ENCODE results near the gene FAM83D. TPM values are rescaled to one million over a fixed set of nuclear protein-coding genes. Genes with fewer than 3 reads are reported as not detected.

FAM83D gene
- total RNA-seq, 2 experiments from 2014 or later: 1.8 to 1.9 TPM

DNA sequence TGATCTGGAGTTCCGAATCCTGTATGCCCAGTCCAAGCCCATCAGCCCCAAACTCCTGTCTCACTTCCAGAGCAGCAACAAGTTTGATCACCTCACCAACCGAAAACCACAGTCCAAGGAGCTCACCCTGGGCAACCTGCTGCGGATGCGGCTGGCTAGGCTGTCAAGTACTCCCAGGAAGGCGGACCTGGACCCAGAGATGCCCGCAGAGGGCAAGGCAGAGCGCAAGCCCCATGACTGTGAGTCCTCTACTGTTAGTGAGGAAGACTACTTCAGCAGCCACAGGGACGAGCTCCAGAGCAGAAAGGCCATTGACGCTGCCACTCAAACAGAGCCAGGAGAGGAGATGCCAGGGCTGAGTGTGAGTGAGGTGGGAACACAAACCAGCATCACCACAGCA, 25.4 kb downstream of the FAM83D start:
- intact Hi-C loops (cut with DNase I, micrococcal nuclease): no loop called here
- TF ChIP-seq, protein P1, sequence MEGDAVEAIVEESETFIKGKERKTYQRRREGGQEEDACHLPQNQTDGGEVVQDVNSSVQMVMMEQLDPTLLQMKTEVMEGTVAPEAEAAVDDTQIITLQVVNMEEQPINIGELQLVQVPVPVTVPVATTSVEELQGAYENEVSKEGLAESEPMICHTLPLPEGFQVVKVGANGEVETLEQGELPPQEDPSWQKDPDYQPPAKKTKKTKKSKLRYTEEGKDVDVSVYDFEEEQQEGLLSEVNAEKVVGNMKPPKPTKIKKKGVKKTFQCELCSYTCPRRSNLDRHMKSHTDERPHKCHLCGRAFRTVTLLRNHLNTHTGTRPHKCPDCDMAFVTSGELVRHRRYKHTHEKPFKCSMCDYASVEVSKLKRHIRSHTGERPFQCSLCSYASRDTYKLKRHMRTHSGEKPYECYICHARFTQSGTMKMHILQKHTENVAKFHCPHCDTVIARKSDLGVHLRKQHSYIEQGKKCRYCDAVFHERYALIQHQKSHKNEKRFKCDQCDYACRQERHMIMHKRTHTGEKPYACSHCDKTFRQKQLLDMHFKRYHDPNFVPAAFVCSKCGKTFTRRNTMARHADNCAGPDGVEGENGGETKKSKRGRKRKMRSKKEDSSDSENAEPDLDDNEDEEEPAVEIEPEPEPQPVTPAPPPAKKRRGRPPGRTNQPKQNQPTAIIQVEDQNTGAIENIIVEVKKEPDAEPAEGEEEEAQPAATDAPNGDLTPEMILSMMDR (IDR thresholded peaks at IDR 0.05): no peak
- H3K27ac Mint-ChIP-seq: no peak overlapping the region
- Histone ChIP-seq H3K36me3 (ENCODE audit: insufficient read depth, low read length) (peaks cover 3% of the 10 kb centered on the region), H3K4me3 (ENCODE audit: low read length) (no peak overlapping the region), H3K27ac (ENCODE audit: low read depth in 1 of 2, low read length in 2 of 2) (no peak overlapping the region), H3K9me3 (ENCODE audit: control insufficient read depth in 1 of 2, insufficient read depth in 1 of 2, low read length in 2 of 2) (no peaks in the 10 kb centered on the region), H3K4me1 (ENCODE audit: insufficient read depth, low read length) (no peaks in the 10 kb centered on the region), H3K27me3 (ENCODE audit: control insufficient read depth in 1 of 2, insufficient read depth in 2 of 2, low read length in 2 of 2) (no peaks in the 10 kb centered on the region)
- no peaks in the 10 kb centered on the region for H3K9me3 Mint-ChIP-seq
- CTCF ChIA-PET: no interaction called here
- H3K4me3 Mint-ChIP-seq: no peak overlapping the region
- POLR2A ChIA-PET: no interaction called here
- H3K27me3 Mint-ChIP-seq: no peaks in the 10 kb centered on the region
- H3K4me1 Mint-ChIP-seq (ENCODE audit: low read depth): no peaks in the 10 kb centered on the region
- DNase-seq: no peak
- H3K36me3 Mint-ChIP-seq (ENCODE audit: low read depth): no peaks in the 10 kb centered on the region
- no peak for ATAC-seq (ENCODE audit: poor library complexity)

DNA sequence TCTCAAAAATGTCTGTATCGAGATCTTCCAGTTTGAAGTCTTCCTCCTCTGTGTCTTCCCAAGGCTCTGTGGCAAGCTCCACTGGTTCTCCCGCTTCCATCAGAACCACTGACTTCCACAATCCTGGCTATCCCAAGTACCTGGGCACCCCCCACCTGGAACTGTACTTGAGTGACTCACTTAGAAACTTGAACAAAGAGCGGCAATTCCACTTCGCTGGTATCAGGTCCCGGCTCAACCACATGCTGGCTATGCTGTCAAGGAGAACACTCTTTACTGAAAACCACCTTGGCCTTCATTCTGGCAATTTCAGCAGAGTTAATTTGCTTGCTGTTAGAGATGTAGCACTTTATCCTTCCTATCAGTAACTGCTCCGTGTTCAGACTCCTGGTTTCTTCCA, 25.9 kb downstream of the FAM83D start:
- no peaks in the 10 kb centered on the region for H3K36me3 Mint-ChIP-seq (ENCODE audit: low read depth)
- Histone ChIP-seq H3K27me3 (ENCODE audit: control insufficient read depth in 1 of 2, insufficient read depth in 2 of 2, low read length in 2 of 2) (no peaks in the 10 kb centered on the region), H3K4me3 (ENCODE audit: low read length) (no peak overlapping the region), H3K4me1 (ENCODE audit: insufficient read depth, low read length) (no peaks in the 10 kb centered on the region), H3K36me3 (ENCODE audit: insufficient read depth, low read length) (peaks cover 3% of the 10 kb centered on the region), H3K9me3 (ENCODE audit: control insufficient read depth in 1 of 2, insufficient read depth in 1 of 2, low read length in 2 of 2) (no peaks in the 10 kb centered on the region), H3K27ac (ENCODE audit: low read depth in 1 of 2, low read length in 2 of 2) (no peak overlapping the region)
- no peaks in the 10 kb centered on the region for H3K27me3 Mint-ChIP-seq
- no peaks in the 10 kb centered on the region for H3K4me1 Mint-ChIP-seq (ENCODE audit: low read depth)
- H3K9me3 Mint-ChIP-seq: no peaks in the 10 kb centered on the region
- ChIA-PET CTCF (no interaction called here), POLR2A (no interaction called here)
- H3K4me3 Mint-ChIP-seq: no peak overlapping the region
- no peak overlapping the region for H3K27ac Mint-ChIP-seq
- DNase-seq (no peak), ATAC-seq (ENCODE audit: poor library complexity) (no peak)
- intact Hi-C loops (cut with DNase I, micrococcal nuclease): no loop called here
- TF ChIP-seq, protein P1 (IDR thresholded peaks at IDR 0.05): no peak

DNA sequence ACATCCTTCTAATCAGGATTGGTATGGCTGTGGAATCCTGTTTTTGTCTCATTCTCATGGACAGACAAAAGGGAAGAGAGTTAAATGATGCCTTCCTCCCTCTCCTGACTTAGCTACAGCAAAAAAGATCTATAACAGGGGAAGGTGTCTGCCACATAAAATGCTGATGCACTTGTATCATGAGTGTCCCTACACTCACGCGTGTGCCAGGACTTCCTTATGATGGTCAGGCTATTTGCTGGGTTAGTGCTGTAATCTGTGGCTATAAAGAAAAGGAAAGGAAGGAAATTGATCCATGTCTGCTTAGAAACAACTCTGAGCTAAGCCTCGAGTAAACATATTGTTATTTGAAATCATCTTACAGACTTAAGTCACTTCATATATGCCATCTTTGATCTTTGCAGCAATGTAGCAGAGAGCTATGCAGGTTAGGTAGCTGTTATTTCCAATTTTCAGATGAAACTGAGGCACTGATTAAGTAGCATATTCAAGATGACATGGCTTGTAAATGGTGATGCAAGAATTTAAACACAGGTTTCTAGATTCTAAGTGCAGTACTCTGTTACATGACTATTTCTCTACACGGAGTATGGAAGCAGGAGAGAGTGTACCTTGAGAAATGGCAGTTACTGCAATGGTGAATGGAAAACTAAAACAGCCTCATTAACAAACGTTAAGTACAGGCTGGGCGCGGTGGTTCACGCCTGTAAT, 27.6 kb downstream of the FAM83D start:
- H3K27me3 Mint-ChIP-seq: no peaks in the 10 kb centered on the region
- no peaks in the 10 kb centered on the region for H3K36me3 Mint-ChIP-seq (ENCODE audit: low read depth)
- no peak for DNase-seq
- no peak overlapping the region for H3K27ac Mint-ChIP-seq
- POLR2A ChIA-PET: no interaction called here
- no peak overlapping the region for H3K27ac ChIP-seq (ENCODE audit: low read depth in 1 of 2, low read length in 2 of 2)
- H3K36me3 ChIP-seq (ENCODE audit: insufficient read depth, low read length): peaks cover 3% of the 10 kb centered on the region
- TF ChIP-seq, protein P1 (IDR thresholded peaks at IDR 0.05): no peak
- no peak overlapping the region for H3K4me3 Mint-ChIP-seq
- CTCF ChIA-PET: no interaction called here
- H3K4me1 Mint-ChIP-seq (ENCODE audit: low read depth): no peaks in the 10 kb centered on the region
- H3K9me3 ChIP-seq (ENCODE audit: control insufficient read depth in 1 of 2, insufficient read depth in 1 of 2, low read length in 2 of 2): no peaks in the 10 kb centered on the region
- no peak for ATAC-seq (ENCODE audit: poor library complexity)
- intact Hi-C loops (cut with DNase I, micrococcal nuclease): no loop called here
- H3K9me3 Mint-ChIP-seq: no peaks in the 10 kb centered on the region
- H3K27me3 ChIP-seq (ENCODE audit: control insufficient read depth in 1 of 2, insufficient read depth in 2 of 2, low read length in 2 of 2): no peaks in the 10 kb centered on the region
- no peaks in the 10 kb centered on the region for H3K4me1 ChIP-seq (ENCODE audit: insufficient read depth, low read length)
- no peak overlapping the region for H3K4me3 ChIP-seq (ENCODE audit: low read length)
